CD4-positive, alpha-beta T cell treated with Interleukin-12 subunit alpha and Interleukin-12 subunit beta, for 1 hour (primary cell): ENCODE data around the gene CUL9.

Experiments used
- DNase-seq: peaks from one replicate; pipeline ENCODE4 v3.0.0-alpha.2; 2020

The CUL9 gene

DNA sequence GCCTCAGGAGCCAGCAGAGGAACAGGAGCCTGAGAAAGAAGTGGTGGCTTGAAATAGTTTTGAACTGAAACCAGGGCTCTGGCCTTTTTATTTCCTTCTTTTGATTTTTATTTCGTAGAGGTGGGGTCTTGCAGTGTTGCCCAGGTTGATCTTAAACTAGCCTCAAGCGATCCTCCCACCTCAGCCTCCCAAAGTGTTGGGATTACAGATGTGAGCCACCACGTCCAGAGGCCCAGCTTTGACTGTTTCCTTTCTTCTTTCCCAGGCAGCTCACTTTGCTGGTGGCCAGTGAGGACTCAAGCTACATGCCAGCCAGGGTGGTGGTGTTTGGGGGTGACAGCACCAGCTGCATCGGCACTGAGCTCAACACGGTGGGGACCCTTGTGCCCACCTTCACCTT is 20.5 kb downstream of the CUL9 start:
- no peak for DNase-seq

DNA sequence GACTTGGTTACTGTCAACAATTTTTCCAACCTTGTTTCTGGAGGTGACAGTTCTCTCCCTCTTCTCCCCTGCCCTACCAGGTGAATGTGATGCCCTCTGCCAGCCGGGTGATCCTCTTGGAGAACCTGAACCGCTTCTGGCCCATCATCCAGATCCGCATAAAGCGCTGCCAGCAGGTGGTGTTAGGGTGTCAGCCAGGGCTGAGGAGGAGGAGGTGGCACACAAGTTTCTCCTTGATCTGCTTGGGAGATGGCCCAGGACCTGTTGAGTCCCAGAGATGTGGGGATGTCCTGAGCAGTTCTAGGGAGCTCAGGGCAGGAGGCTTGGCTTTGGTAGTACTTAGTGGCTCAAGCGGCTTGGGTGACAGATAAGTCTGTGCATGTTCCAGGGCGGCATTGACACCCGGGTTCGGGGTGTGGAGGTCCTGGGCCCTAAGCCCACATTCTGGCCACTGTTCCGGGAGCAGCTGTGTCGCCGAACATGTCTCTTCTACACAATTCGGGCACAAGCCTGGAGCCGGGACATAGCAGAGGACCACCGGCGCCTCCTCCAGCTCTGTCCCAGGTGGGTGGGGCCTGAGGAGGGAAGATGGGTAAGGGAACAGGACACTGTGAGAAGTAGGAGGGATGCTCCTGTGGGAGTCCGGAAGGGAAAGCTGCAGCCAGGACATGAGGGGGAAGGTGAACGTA is 21.2 kb downstream of the CUL9 start:
- no peak for DNase-seq

- DNase-seq: no peak
Observed at GRCh38 chr6:43203718-43204095, 21.7 kb downstream of the CUL9 start.

DNA sequence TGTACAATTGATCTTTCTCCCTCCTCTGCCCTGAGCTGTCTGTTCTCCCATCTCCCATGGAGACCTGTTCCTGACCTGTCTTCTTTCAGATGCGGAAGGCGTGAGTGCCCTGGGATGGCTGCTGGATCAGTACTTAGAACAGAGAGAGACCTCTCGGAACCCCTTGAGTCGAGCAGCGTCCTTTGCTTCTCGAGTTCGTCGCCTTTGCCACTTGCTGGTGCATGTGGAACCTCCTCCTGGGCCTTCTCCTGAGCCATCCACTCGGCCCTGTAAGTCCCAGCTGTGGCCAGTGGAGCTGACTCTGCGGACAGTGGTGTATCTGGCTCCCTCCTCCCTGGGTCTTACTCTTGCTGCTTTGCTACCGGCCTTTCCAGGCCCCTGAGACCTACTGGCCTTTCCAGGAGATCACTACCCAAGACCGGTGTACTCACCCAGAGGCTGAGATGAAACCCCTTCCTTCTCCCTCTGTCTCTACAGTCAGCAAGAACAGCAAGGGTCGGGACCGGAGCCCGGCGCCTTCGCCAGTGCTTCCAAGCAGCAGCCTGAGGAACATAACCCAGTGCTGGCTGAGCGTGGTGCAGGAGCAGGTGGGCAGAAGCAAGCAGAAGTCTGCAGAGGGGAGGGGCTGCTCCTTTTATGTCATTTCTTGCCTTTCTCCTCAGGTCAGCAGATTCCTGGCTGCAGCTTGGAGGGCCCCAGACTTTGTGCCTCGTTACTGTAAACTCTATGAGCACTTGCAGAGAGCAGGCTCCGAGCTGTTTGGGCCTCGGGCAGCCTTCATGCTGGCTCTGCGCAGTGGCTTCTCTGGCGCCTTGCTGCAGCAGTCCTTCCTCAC is 22.5 kb downstream of the CUL9 start:
- DNase-seq: no peak

DNA sequence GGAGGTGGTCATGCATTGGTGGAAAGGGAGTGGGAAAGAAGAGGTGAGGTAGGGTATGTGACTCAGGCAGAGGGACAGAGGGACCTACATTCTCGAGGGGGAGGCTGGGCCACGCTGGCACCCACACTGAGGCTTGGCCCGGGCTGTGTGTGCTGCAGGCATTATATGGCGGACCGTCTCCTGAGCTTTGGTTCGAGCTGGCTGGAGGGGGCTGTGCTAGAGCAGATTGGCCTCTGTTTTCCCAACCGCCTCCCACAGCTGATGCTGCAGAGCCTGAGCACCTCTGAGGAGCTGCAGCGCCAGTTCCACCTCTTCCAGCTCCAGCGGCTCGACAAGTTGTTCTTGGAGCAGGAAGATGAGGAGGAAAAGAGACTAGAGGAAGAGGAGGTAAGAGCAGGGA is 23.9 kb downstream of the CUL9 start:
- DNase-seq: no peak

DNA sequence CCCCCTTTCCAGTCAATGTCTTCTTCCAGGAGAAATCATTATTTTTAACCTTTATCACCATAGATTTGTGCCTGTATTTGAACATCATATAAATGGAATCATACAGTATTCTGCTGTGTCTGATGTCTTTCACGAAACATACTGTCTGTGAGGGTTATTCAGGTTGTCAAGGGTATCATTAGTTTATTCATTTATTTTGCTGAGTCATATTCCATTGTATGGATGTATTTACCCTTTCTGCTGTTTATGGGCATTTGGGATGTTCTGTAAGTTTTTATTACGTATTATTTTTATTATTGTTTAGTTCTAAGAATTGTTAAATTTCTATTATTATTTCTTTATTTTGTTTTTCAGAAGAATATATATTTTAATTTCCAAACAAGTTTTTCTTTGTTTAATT is 25.3 kb downstream of the CUL9 start:
- DNase-seq: no peak

- no peak for DNase-seq
Observed at GRCh38 chr6:43211955-43212354, 30.0 kb downstream of the CUL9 start.

GRCh38 chr6:43213431-43213830 is 31.4 kb downstream of the CUL9 start:
- DNase-seq: no peak

DNA sequence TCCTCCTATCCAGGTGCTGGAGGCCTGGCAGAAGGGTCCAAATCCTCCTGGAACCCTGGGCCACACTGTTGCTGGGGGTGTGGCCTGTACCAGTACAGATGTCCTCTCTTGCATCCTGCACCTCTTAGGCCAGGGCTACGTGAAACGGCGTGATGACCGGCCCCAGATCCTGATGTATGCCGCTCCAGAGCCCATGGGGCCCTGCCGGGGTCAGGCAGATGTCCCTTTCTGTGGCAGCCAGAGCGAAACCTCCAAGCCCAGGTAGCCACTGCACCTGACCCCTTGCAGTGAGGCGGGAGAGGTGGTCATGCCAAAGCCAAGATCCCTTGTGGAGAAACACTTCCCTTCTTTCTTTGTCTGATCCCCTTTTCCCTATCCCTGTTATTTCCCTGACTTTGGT is 33.1 kb downstream of the CUL9 start:
- no peak for DNase-seq

- no peak for DNase-seq
Observed at GRCh38 chr6:43216200-43216599, 34.2 kb downstream of the CUL9 start.

- no peak for DNase-seq
Observed at GRCh38 chr6:43217351-43217750, 35.4 kb downstream of the CUL9 start.

DNA sequence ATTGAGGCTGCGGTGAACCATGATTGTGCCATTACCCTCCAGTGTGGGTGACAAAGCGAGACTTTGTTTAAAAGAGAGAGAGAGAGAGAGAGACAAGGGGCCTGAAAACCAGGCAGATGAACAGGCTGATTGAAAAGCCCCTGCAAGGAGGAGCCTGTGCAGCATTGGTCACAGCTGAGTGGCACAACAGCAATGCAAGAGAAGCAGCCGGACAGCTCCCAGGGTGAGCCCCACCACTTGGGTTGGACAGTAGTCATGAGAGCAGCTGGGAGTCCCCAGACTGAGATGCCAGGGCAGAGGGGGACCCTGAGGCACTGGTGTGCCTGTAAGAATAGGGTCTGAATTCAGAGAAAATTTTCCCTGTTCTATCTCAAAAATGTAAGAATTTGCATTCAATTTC is 37.1 kb downstream of the CUL9 start:
- no peak for DNase-seq

- DNase-seq: no peak
Observed at GRCh38 chr6:43219814-43220213, 37.8 kb downstream of the CUL9 start.

DNA sequence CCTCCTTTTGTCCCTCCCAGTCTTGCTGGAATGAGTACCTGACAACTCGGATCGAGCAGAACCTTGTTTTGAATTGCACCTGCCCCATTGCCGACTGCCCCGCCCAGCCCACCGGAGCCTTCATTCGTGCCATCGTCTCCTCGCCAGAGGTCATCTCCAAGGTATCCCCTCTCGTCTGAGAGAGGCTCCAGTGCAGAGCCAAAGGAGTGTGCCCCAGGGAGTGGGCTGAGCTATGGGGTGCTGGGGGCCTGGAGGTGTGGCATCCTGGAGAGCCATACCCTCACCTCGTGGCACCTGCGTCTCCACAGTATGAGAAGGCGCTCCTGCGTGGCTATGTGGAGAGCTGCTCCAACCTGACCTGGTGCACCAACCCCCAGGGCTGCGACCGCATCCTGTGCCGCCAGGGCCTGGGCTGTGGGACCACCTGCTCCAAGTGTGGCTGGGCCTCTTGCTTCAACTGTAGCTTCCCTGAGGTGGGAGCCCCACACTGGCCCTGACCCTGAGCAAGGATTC is 38.5 kb downstream of the CUL9 start:
- DNase-seq: no peak

GRCh38 chr6:43221046-43221972 is 39.3 kb downstream of the CUL9 start:
- no peak for DNase-seq

- DNase-seq: no peak
Observed at GRCh38 chr6:43222418-43223059, 40.5 kb downstream of the CUL9 start.

GRCh38 chr6:43223175-43223574 is 41.2 kb downstream of the CUL9 start:
- no peak for DNase-seq

- no peak for DNase-seq
Observed at GRCh38 chr6:43226192-43226851, 44.3 kb downstream of the CUL9 start.

DNA sequence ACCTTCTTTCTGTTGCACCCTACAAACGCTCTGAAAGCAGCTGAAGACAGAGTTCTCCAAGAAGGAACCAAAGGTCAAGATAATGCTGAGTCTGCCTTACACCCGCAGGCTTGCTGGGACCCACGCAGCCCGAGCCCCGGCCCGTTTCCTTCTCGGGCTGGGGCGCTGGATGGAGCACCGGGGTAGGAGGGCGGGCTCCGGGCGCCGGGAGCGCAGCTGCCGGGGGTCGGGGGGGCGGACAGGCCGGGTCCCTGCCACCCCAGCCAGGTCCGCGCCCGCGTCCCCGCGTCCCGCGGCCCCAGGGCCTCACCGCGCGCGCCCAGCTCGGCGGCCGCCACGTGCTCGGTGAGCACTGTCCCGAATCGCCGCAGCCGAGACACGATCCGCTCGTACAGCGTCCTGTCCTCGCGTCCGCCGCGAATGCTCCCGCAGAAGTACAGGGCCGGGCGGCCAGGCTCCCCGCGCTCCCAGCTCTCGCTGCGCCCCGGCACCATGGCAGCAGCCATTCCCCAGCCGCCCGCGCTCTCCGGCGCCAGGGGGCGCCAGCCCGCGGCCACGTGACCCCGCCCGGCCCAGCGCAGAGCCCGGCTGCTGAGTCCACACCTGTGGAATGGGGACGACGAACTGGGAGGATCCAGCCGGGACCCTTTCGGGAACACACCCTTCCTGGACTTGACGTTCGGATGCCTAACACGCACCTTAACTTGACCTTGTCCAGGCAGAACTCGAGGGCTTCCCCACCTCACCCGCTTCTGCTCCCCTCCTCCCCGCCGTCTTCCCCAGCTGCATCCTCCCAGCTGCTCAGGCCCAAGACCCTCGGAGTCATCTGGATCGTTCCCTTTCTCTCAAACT is 47.2 kb downstream of the CUL9 start, which contains the start of gene DNPH1:
DNPH1 (minus strand) TSS at position 531 of the 852 bp plus-strand sequence; CDS start at position 506, 25 bp downstream.
- DNase-seq: peak; percentile 85

DNA sequence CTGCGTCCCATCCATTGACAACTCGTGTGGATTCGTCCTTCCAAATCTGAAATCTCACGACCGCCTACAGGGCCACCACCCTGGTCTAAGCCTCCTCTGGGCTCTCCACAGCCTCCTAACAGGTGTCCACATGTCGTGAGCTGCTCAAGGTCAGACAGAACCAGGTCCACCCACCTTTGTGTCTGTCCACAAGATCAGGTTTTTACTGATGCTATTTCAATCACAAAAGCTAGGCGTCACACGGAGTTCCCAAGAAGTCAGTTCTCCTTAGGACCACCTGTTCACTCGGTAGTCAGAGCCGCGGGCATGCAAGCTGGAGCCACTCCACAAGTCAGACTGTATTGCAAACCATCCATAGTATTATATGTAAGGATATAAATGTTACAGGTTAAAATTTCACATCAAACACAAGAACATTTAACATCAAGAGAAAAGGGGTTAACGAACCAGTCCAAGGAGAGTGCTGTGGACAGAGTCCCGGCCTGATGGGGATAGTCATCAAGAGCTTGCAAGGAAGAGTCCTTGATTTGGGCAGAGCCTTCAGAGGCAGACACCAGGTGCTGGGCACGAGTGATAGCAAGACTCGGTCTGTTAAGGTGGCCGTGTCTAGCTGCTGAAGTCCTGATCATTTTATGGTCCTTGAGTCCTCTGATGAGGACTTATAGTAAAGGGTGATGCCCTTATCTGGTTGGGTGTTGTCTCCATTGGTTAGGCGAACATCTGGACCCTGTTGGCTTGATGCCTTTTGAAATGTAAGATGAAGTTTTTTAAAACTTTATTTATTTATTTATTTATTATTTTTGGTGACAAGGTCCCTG is 48.0 kb downstream of the CUL9 start:
- no peak for DNase-seq
